ENCODE data around the gene CRYGN.

GRCh38 chr7:151427705-151428377 is 12.1 kb downstream of the CRYGN start:
- TF ChIP-seq CTCF (optimal IDR thresholded peaks at IDR 0.05 in 1 of 3, IDR thresholded peaks at IDR 0.05 in 1 of 3, conservative IDR thresholded peaks at IDR 0.05 in 1 of 3; ENCODE audit: extremely low read depth in 1 of 3, insufficient read depth in 2 of 3, low read length in 3 of 3) (no peak), EZH2 (IDR thresholded peaks at IDR 0.05; ENCODE audit: low read length) (no peak)

All from keratinocyte (primary cell).